K562 (cell line): ENCODE measurements around the gene WFIKKN2. TPM values are rescaled to one million over a fixed set of nuclear protein-coding genes. Genes with fewer than 3 reads are reported as not detected.
A peak's percentile ranks its signal among the peaks of the same experiment; 100 is the strongest.

ENCODE experiments used
- ATAC-seq: fragments of 200-7000 bp; cut with Tn5 transposase; 3 replicates; pipeline ENCODE4 v1.9.1; 2020; ENCODE audit warnings: moderate library complexity
- BruUV-seq: library from RNA; stranded (reverse); fragments of 400-500 nt; replicated peaks from 2 replicates; lab custom pipeline; 2021; lab: Mats Ljungman, UMichigan
- CTCF ChIA-PET: fragments of 300-600 bp; formaldehyde crosslinking; extraction: SDS; loops from one replicate; lab custom pipeline; 2021; ENCODE audit warnings: low intra/inter-chr PET ratio; lab: Yijun Ruan, JAX
- POLR2A ChIA-PET: fragments of 300-600, 350-650 bp; sonication (Branson Sonifier 250); formaldehyde crosslinking; extraction: SDS; loops from one replicate; lab custom pipeline; 2021; ENCODE audit warnings: antibody characterized with exemption, inconsistent platforms; lab: Yijun Ruan, JAX
- DNase-seq, 4 experiments: peaks; one replicate each; pipeline versions ENCODE4 v3.0.0 to v3.0.0-alpha.2; 2011 to 2018; ENCODE audit warnings: low spot score in 3 of 4, mixed read lengths in 3 of 4; ENCODE audit errors: extremely low read depth in 1 of 4
- FAIRE-seq: peaks from 2 replicates; lab custom pipeline; 2011; peaks lifted over from hg19 to GRCh38; lab: Jason Lieb, UNC
- H2AFZ ChIP-seq: 2 replicates; pipeline ENCODE4 v1.6.0; 2011; ENCODE audit warnings: low read depth, low read length, control low read depth, inconsistent platforms
- H3K27ac ChIP-seq: fragments of 200-600 bp; 3 replicates; pipeline ENCODE4 v1.8.0; 2011; ENCODE audit warnings: low read depth, mild to moderate bottlenecking, control low read depth, inconsistent platforms, low read length, moderate library complexity, mixed read lengths; ENCODE audit errors: extremely low read depth
- H3K27me3 ChIP-seq, 2 experiments: fragments of 300-600 bp in 1 of 2; 2 replicates in 1 of 2; 3 replicates in 1 of 2; pipeline versions ENCODE4 v1.6.0 to v1.8.0; 2011; ENCODE audit warnings: inconsistent platforms in 2 of 2, low read length in 2 of 2, mild to moderate bottlenecking in 1 of 2, mixed read lengths in 1 of 2, moderate library complexity in 1 of 2; ENCODE audit not compliant: control insufficient read depth in 2 of 2, insufficient read depth in 2 of 2
- H3K36me3 ChIP-seq: fragments of 300-600 bp; 3 replicates; pipeline ENCODE4 v1.8.0; 2011; ENCODE audit warnings: mild to moderate bottlenecking, low read length, inconsistent platforms; ENCODE audit not compliant: control insufficient read depth, insufficient read depth
- H3K4me1 ChIP-seq, 2 experiments: fragments of 200-600 bp in 1 of 2; replicated peaks in 1 of 2; 2 replicates in 1 of 2; 3 replicates in 1 of 2; pipeline versions ENCODE4 v1.5.1 to v1.8.0; 2011; ENCODE audit warnings: inconsistent platforms in 2 of 2, low read length in 2 of 2, mild to moderate bottlenecking in 1 of 2, mixed read lengths in 1 of 2, moderate library complexity in 1 of 2; ENCODE audit not compliant: control insufficient read depth in 2 of 2, insufficient read depth in 2 of 2
- H3K4me2 ChIP-seq: 2 replicates; pipeline ENCODE4 v1.6.1; 2011; ENCODE audit warnings: low read length, control low read depth, inconsistent platforms, mixed read lengths; ENCODE audit not compliant: insufficient read depth
- H3K4me3 ChIP-seq: fragments of 200-600 bp; sonication (generic), shearing (Covaris generic); 2 replicates; pipeline ENCODE4 v1.5.1; 2016; ENCODE audit warnings: control low read depth, inconsistent platforms
- H3K79me2 ChIP-seq: fragments of 200-600 bp; 3 replicates; pipeline ENCODE4 v1.8.0; 2011; ENCODE audit warnings: low read length, inconsistent platforms; ENCODE audit not compliant: control insufficient read depth, insufficient read depth
- H3K9ac ChIP-seq, 2 experiments: 2 replicates each; pipeline versions ENCODE4 v1.6.0 to v1.6.1; 2011; ENCODE audit warnings: low read depth in 2 of 2, low read length in 2 of 2, control low read depth in 1 of 2, inconsistent platforms in 1 of 2, mild to moderate bottlenecking in 1 of 2, mixed read lengths in 1 of 2; ENCODE audit not compliant: insufficient read depth in 1 of 2
- H3K9me1 ChIP-seq: one replicate; pipeline ENCODE4 v1.6.0; 2011; ENCODE audit warnings: inconsistent platforms, mild to moderate bottlenecking, low read length, moderate library complexity; ENCODE audit not compliant: control insufficient read depth, insufficient read depth
- H3K9me3 ChIP-seq: replicated peaks from 2 replicates; pipeline ENCODE4 v1.5.1; 2011; ENCODE audit warnings: low read depth, low read length, inconsistent platforms; ENCODE audit not compliant: control insufficient read depth, insufficient read depth
- H4K20me1 ChIP-seq: replicated peaks from 2 replicates; pipeline ENCODE4 v1.6.1; 2011; ENCODE audit warnings: low read length, inconsistent platforms, mixed read lengths; ENCODE audit not compliant: control insufficient read depth, insufficient read depth
- ATF2 ChIP-seq: sonication (generic); formaldehyde crosslinking; IDR thresholded peaks from 2 replicates; pipeline ENCODE4 v1.8.1; 2022; ENCODE audit warnings: missing genetic modification reagents
- FUS ChIP-seq: fragments of 200-400 bp; formaldehyde crosslinking; optimal IDR thresholded peaks from 2 replicates; pipeline ENCODE3; 2017; ENCODE audit warnings: low read depth, low read length
- GTF2B ChIP-seq: IDR thresholded peaks from 2 replicates; pipeline ENCODE4 v1.6.1; 2011; ENCODE audit not compliant: insufficient read length; ENCODE audit errors: extremely low read depth
- HMG20A ChIP-seq: fragments of 450-650 bp; formaldehyde crosslinking; conservative IDR thresholded peaks from 2 replicates; pipeline ENCODE4 v1.4.0; 2020; ENCODE audit warnings: mild to moderate bottlenecking, mixed read lengths
- MTA1 ChIP-seq: fragments of 450-650 bp; IDR thresholded peaks from 2 replicates; pipeline ENCODE4 v1.6.1; 2017; ENCODE audit warnings: borderline replicate concordance
- NCOR1 ChIP-seq: fragments of 450-650 bp; IDR thresholded peaks from 2 replicates; pipeline ENCODE4 v1.6.1; 2016; ENCODE audit warnings: mild to moderate bottlenecking, moderate library complexity
- NR1H2 ChIP-seq: sonication (generic); formaldehyde crosslinking; IDR thresholded peaks from 2 replicates; pipeline ENCODE4 v1.4.0; 2020; ENCODE audit warnings: mild to moderate bottlenecking, missing genetic modification reagents
- PATZ1 ChIP-seq: fragments of 250-450 bp; sonication (Bioruptor Pico); IDR thresholded peaks from 2 replicates; pipeline ENCODE4 v1.5.0; 2020; ENCODE audit warnings: mild to moderate bottlenecking, borderline replicate concordance
- RUNX1 ChIP-seq: sonication (generic); IDR thresholded peaks from 2 replicates; pipeline ENCODE4 v1.6.1; 2016; ENCODE audit warnings: antibody characterized with exemption, low read depth
- WGBS: fragments of 100-300 bp; shearing (Covaris generic); methylation state at CpG from one replicate; pipeline ENCODE4 v1.1.6; 2016; ENCODE audit warnings: low coverage, mixed read lengths; ENCODE audit not compliant: insufficient coverage; ENCODE audit errors: missing lambda C conversion rate; 5-methylcytosine and 5-hydroxymethylcytosine counted together
- in situ Hi-C: fragments of 300-500 bp; cut with MboI; formaldehyde crosslinking; loops from 4 replicates; pipeline ENCODE4 v1.15.0; 2018; ENCODE audit warnings: inconsistent platforms, mixed read lengths
- intact Hi-C: fragments of 100-400 bp; cut with micrococcal nuclease; formaldehyde crosslinking; loops from 2 replicates; pipeline ENCODE4 v1.14.2; 2022
- polyA plus RNA-seq, 8 experiments: library from polyadenylated mRNA; depleted of rRNA in 4 of 8; stranded (reverse) in 5 of 8; unstranded in 3 of 8; fragments of >200 nt; fragmentation: Nextera tagmentation in 2 of 8; fragmentation: Illumina TruSeq in 1 of 8; extraction: Ambion mirVana in 2 of 8; extraction: Trizol in 1 of 8; gene quantifications; 2 replicates each; pipeline versions ENCODE4 v1.2.1 to v1.2.3, GENCODE V29; 2011 to 2014; ENCODE audit warnings: inconsistent platforms in 1 of 8, missing spikeins in 1 of 8
- total RNA-seq, 7 experiments: library from RNA; depleted of rRNA in 6 of 7; stranded (reverse); fragments of >200 nt in 6 of 7; fragmentation: Illumina TruSeq in 2 of 7; extraction: Trizol in 2 of 7; gene quantifications; 2 replicates each; pipeline versions ENCODE4 v1.2.1 to v1.2.3, GENCODE V29; 2011 to 2021; ENCODE audit warnings: low replicate concordance in 1 of 7
- TF ChIP-seq, protein P1 (sequence below): fragments of 250-450 bp; sonication (Bioruptor Pico); IDR thresholded peaks from 2 replicates; pipeline ENCODE4 v1.4.0; 2020

Gene WFIKKN2
- total and polyA plus RNA-seq, 9 of the 15 experiments (the other 6 are each of a cell fraction or from before 2014, with no cell fraction given) = 0.07 TPM; not detected in 8

DNA sequence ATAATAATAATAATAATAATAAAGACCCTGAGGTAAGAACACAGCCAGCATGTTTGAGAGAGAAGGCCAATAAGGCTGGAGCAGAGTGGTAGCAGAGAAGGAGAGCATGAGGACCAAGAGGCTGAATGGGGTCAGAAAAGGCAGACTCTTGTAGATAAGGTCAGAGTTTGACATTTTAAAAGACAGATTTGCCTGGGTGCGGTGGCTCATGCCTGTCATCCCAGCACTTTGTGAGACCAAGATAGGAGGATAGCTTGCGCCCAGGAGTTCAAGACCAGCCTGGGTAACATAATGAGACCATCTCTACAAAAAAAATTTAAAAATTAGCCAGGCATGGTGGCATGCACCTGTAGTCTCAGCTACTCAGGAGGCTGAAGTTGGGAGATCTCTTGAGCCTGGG lies 11.0 kb upstream of the WFIKKN2 start:
- H3K27ac ChIP-seq = no peak overlapping the region
- in situ Hi-C loops = no loop called here
- intact Hi-C loops = no loop called here
- TF ChIP-seq RUNX1 = no peak
- TF ChIP-seq HMG20A (CRISPR knock-in tag) = no peak
- peak; percentile 30; the same call in 1 of the 2 replicates for TF ChIP-seq NCOR1
- TF ChIP-seq, protein P1, sequence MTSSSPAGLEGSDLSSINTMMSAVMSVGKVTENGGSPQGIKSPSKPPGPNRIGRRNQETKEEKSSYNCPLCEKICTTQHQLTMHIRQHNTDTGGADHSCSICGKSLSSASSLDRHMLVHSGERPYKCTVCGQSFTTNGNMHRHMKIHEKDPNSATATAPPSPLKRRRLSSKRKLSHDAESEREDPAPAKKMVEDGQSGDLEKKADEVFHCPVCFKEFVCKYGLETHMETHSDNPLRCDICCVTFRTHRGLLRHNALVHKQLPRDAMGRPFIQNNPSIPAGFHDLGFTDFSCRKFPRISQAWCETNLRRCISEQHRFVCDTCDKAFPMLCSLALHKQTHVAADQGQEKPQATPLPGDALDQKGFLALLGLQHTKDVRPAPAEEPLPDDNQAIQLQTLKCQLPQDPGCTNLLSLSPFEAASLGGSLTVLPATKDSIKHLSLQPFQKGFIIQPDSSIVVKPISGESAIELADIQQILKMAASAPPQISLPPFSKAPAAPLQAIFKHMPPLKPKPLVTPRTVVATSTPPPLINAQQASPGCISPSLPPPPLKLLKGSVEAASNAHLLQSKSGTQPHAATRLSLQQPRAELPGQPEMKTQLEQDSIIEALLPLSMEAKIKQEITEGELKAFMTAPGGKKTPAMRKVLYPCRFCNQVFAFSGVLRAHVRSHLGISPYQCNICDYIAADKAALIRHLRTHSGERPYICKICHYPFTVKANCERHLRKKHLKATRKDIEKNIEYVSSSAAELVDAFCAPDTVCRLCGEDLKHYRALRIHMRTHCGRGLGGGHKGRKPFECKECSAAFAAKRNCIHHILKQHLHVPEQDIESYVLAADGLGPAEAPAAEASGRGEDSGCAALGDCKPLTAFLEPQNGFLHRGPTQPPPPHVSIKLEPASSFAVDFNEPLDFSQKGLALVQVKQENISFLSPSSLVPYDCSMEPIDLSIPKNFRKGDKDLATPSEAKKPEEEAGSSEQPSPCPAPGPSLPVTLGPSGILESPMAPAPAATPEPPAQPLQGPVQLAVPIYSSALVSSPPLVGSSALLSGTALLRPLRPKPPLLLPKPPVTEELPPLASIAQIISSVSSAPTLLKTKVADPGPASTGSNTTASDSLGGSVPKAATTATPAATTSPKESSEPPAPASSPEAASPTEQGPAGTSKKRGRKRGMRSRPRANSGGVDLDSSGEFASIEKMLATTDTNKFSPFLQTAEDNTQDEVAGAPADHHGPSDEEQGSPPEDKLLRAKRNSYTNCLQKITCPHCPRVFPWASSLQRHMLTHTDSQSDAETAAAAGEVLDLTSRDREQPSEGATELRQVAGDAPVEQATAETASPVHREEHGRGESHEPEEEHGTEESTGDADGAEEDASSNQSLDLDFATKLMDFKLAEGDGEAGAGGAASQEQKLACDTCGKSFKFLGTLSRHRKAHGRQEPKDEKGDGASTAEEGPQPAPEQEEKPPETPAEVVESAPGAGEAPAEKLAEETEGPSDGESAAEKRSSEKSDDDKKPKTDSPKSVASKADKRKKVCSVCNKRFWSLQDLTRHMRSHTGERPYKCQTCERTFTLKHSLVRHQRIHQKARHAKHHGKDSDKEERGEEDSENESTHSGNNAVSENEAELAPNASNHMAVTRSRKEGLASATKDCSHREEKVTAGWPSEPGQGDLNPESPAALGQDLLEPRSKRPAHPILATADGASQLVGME (CRISPR knock-in tag) = no peak
- no peak for TF ChIP-seq FUS
- no peak for TF ChIP-seq GTF2B
- TF ChIP-seq PATZ1 (CRISPR knock-in tag) = no peak
- no peak for TF ChIP-seq NR1H2 (CRISPR knock-in tag)
- TF ChIP-seq ATF2 = no peak
- TF ChIP-seq MTA1 = no peak

More for the DNA sequence above, 11.0 kb upstream of the WFIKKN2 start:
- ChIA-PET POLR2A (interaction anchor here (0.6 to 1.9 kb wide), 2 partner anchors 39 to 308 kb away, joined by 5 read pairs; no protein-coding TSS in a partner anchor), CTCF (no interaction called here)
- WGBS = 0% methylated on average over 2 of the region's 2 CpGs
- H3K4me2 ChIP-seq = no peak overlapping the region
- DNase-seq (peak in 1 of 4 experiments; percentile 34), ATAC-seq (peak; percentile 42; the same call in 1 of the 3 replicates), FAIRE-seq (no peak)
- no peaks in the 10 kb centered on the region for H3K27me3 ChIP-seq
- H3K9me3 ChIP-seq = no peaks in the 10 kb centered on the region
- BruUV-seq = no TSS peak
- no peak overlapping the region for H3K4me3 ChIP-seq
- no peaks in the 10 kb centered on the region; a peak in 2 of 5 replicates for H3K4me1 ChIP-seq
- no peaks in the 10 kb centered on the region for H4K20me1 ChIP-seq
- no peak overlapping the region for H2AFZ ChIP-seq
- no peaks in the 10 kb centered on the region for H3K9me1 ChIP-seq
- no peaks in the 10 kb centered on the region for H3K79me2 ChIP-seq
- H3K36me3 ChIP-seq = no peaks in the 10 kb centered on the region
- H3K9ac ChIP-seq = no peak overlapping the region
